H1 (cell line): ENCODE measurements around the gene SCN3A. TPM values are rescaled to one million over a fixed set of nuclear protein-coding genes. Genes with fewer than 3 reads are reported as not detected.

Experiments
- CTCF ChIA-PET: fragments of 300-600 bp; sonication (Branson Sonifier 250); formaldehyde crosslinking; loops from one replicate; lab custom pipeline; 2021; ENCODE audit not compliant: partially characterized antibody; lab: Charles Lee
- POLR2A ChIA-PET: fragments of 300-600 bp; sonication (Branson Sonifier 250); formaldehyde crosslinking; loops from one replicate; lab custom pipeline; 2021; ENCODE audit warnings: inconsistent platforms; ENCODE audit not compliant: partially characterized antibody; lab: Charles Lee
- DNase-seq, 2 experiments: peaks; one replicate each; pipeline versions ENCODE4 v3.0.0 to v3.0.0-alpha.2; 2010 to 2022; ENCODE audit warnings: low spot score in 2 of 2, low read depth in 1 of 2, mixed read lengths in 1 of 2
- FAIRE-seq: peaks from 2 replicates; lab custom pipeline; 2011; peaks lifted over from hg19 to GRCh38; lab: Jason Lieb, UNC
- H2AFZ ChIP-seq: 2 replicates; pipeline ENCODE4 v1.8.1; 2012; ENCODE audit warnings: low read length, inconsistent platforms
- H2AK5ac ChIP-seq: 2 replicates; pipeline ENCODE4 v1.6.1; 2013; ENCODE audit warnings: low read depth, low read length
- H2BK120ac ChIP-seq: replicated peaks from 2 replicates; pipeline ENCODE3; 2013; ENCODE audit warnings: low read depth, low read length, inconsistent platforms
- H2BK12ac ChIP-seq: 2 replicates; pipeline ENCODE4 v1.6.1; 2013; ENCODE audit warnings: low read depth, low read length
- H2BK15ac ChIP-seq: 2 replicates; pipeline ENCODE4 v1.6.1; 2013; ENCODE audit warnings: low read length
- H2BK20ac ChIP-seq: 2 replicates; pipeline ENCODE4 v1.6.1; 2013; ENCODE audit warnings: low read length
- H2BK5ac ChIP-seq: 2 replicates; pipeline ENCODE4 v1.6.1; 2013; ENCODE audit warnings: low read depth, low read length
- H3K14ac ChIP-seq: 2 replicates; pipeline ENCODE4 v1.6.1; 2013; ENCODE audit warnings: inconsistent platforms; ENCODE audit not compliant: insufficient read length
- H3K18ac ChIP-seq: 2 replicates; pipeline ENCODE4 v1.6.1; 2013; ENCODE audit warnings: low read length; ENCODE audit errors: extremely low read depth
- H3K23ac ChIP-seq: 2 replicates; pipeline ENCODE4 v1.6.1; 2013; ENCODE audit warnings: inconsistent platforms; ENCODE audit not compliant: insufficient read length
- H3K23me2 ChIP-seq: 2 replicates; pipeline ENCODE4 v1.6.1; 2013; ENCODE audit warnings: low read depth, low read length
- H3K27ac ChIP-seq: 2 replicates; pipeline ENCODE4 v1.6.1; 2011; ENCODE audit warnings: low read depth, low read length, inconsistent platforms
- H3K27me3 ChIP-seq, 4 experiments: replicated peaks in 1 of 4; 1 replicate in 1 of 4; 2 replicates in 3 of 4; pipeline versions ENCODE4 v1.6.1 to v1.8.1; 2011 to 2013; ENCODE audit warnings: low read length in 3 of 4, mild to moderate bottlenecking in 3 of 4, inconsistent platforms in 2 of 4, mixed read lengths in 2 of 4, moderate library complexity in 1 of 4; ENCODE audit not compliant: control insufficient read depth in 3 of 4, insufficient read depth in 3 of 4; ENCODE audit errors: extremely low read depth in 1 of 4
- H3K36me3 ChIP-seq, 4 experiments: 2 replicates each; pipeline versions ENCODE4 v1.6.1 to v1.8.1; 2011 to 2013; ENCODE audit warnings: mild to moderate bottlenecking in 4 of 4, low read length in 3 of 4, moderate library complexity in 2 of 4, control low read depth in 1 of 4, inconsistent platforms in 1 of 4; ENCODE audit not compliant: insufficient read depth in 4 of 4, control insufficient read depth in 2 of 4
- H3K4ac ChIP-seq: replicated peaks from 2 replicates; pipeline ENCODE3; 2013; ENCODE audit warnings: low read length, low read depth, mixed read lengths, inconsistent platforms; ENCODE audit not compliant: insufficient read length
- H3K4me1 ChIP-seq, 4 experiments: replicated peaks in 1 of 4; 1 replicate in 1 of 4; 2 replicates in 3 of 4; pipeline versions ENCODE4 v1.6.1 to v1.8.1; 2011 to 2013; ENCODE audit warnings: low read length in 3 of 4, inconsistent platforms in 2 of 4, mixed read lengths in 1 of 4; ENCODE audit not compliant: insufficient read depth in 4 of 4, control insufficient read depth in 3 of 4
- H3K4me2 ChIP-seq, 2 experiments: 2 replicates each; pipeline versions ENCODE4 v1.6.1 to v1.8.1; 2011 to 2013; ENCODE audit warnings: low read depth in 2 of 2, low read length in 2 of 2, control low read depth in 1 of 2, inconsistent platforms in 1 of 2, mild to moderate bottlenecking in 1 of 2; ENCODE audit not compliant: insufficient read depth in 1 of 2
- H3K4me3 ChIP-seq, 4 experiments: fragments of 200-600, 300-600 bp in 1 of 4; sonication (generic), shearing (Covaris generic), sonication (Bioruptor Twin) in 1 of 4; 2 replicates each; pipeline versions ENCODE4 v1.5.1 to v1.8.1; 2011 to 2016; ENCODE audit warnings: low read length in 4 of 4, low read depth in 3 of 4, control low read depth in 2 of 4, inconsistent platforms in 2 of 4, mild to moderate bottlenecking in 2 of 4, mixed read lengths in 1 of 4, moderate library complexity in 1 of 4; ENCODE audit not compliant: insufficient read depth in 2 of 4; ENCODE audit errors: extremely low read depth in 1 of 4
- H3K56ac ChIP-seq: replicated peaks from 2 replicates; pipeline ENCODE3; 2013; ENCODE audit warnings: low read depth, mild to moderate bottlenecking, mixed read lengths, low read length, inconsistent platforms; ENCODE audit not compliant: insufficient read length
- H3K79me1 ChIP-seq: 2 replicates; pipeline ENCODE4 v1.6.1; 2013; ENCODE audit warnings: low read depth, low read length, control low read depth
- H3K79me2 ChIP-seq, 2 experiments: 2 replicates each; pipeline versions ENCODE4 v1.6.1 to v1.8.1; 2012 to 2013; ENCODE audit warnings: low read length in 2 of 2, mild to moderate bottlenecking in 2 of 2, inconsistent platforms in 1 of 2; ENCODE audit not compliant: insufficient read depth in 2 of 2, control insufficient read depth in 1 of 2
- H3K9ac ChIP-seq, 4 experiments: replicated peaks in 1 of 4; 1 replicate in 1 of 4; 2 replicates in 3 of 4; pipeline versions ENCODE4 v1.6.1 to v1.8.1; 2011 to 2013; ENCODE audit warnings: low read depth in 3 of 4, low read length in 3 of 4, control low read depth in 2 of 4, mild to moderate bottlenecking in 2 of 4, moderate library complexity in 2 of 4, inconsistent platforms in 1 of 4; ENCODE audit errors: extremely low read depth in 1 of 4
- H3K9me3 ChIP-seq, 2 experiments: 2 replicates each; pipeline versions ENCODE4 v1.6.1 to v1.8.1; 2012 to 2013; ENCODE audit warnings: mild to moderate bottlenecking in 2 of 2, moderate library complexity in 2 of 2, control low read depth in 1 of 2, inconsistent platforms in 1 of 2, low read depth in 1 of 2, low read length in 1 of 2, mixed read lengths in 1 of 2; ENCODE audit not compliant: insufficient read depth in 2 of 2
- H4K20me1 ChIP-seq, 2 experiments: replicated peaks in 1 of 2; 2 replicates each; pipeline versions ENCODE3 to v1.8.1; 2011 to 2013; ENCODE audit warnings: inconsistent platforms in 2 of 2, low read length in 2 of 2, mild to moderate bottlenecking in 1 of 2; ENCODE audit not compliant: insufficient read depth in 2 of 2, control insufficient read depth in 1 of 2
- H4K5ac ChIP-seq: 2 replicates; pipeline ENCODE4 v1.6.1; 2013; ENCODE audit warnings: low read length, low read depth, mixed read lengths, inconsistent platforms; ENCODE audit not compliant: insufficient read length
- H4K8ac ChIP-seq: 2 replicates; pipeline ENCODE4 v1.8.0; 2013; ENCODE audit warnings: mild to moderate bottlenecking, moderate library complexity, low read length, inconsistent platforms; ENCODE audit not compliant: insufficient read depth; ENCODE audit errors: extremely low read depth
- H4K91ac ChIP-seq: replicated peaks from 2 replicates; pipeline ENCODE3; 2013; ENCODE audit warnings: low read length, mixed read lengths, inconsistent platforms; ENCODE audit not compliant: insufficient read length
- CEBPB ChIP-seq: IDR thresholded peaks from 2 replicates; pipeline ENCODE4 v1.6.1; 2012; ENCODE audit warnings: low read depth, low read length
- NRF1 ChIP-seq: IDR thresholded peaks from 2 replicates; pipeline ENCODE4 v1.6.1; 2011; ENCODE audit warnings: mild to moderate bottlenecking, low read depth, low read length, improper control_type of control experiment
- RAD21 ChIP-seq, 2 experiments: IDR thresholded peaks in 1 of 2; conservative IDR thresholded peaks in 1 of 2; 2 replicates each; pipeline ENCODE4 v1.6.1; 2011; ENCODE audit warnings: low read depth in 2 of 2, low read length in 2 of 2, improper control_type of control experiment in 1 of 2, inconsistent platforms in 1 of 2, mild to moderate bottlenecking in 1 of 2, moderate library complexity in 1 of 2
- RXRA ChIP-seq: IDR thresholded peaks from 2 replicates; pipeline ENCODE4 v1.6.1; 2011; ENCODE audit warnings: low read depth, mild to moderate bottlenecking, low read length, moderate library complexity; ENCODE audit not compliant: insufficient read depth
- USF2 ChIP-seq: IDR thresholded peaks from 2 replicates; pipeline ENCODE4 v1.6.1; 2011; ENCODE audit warnings: low read length, improper control_type of control experiment
- ZNF274 ChIP-seq: IDR thresholded peaks from 2 replicates; pipeline ENCODE4 v1.7.0; 2012; ENCODE audit warnings: low read length, borderline replicate concordance; ENCODE audit errors: extremely low read depth
- WGBS, 2 experiments: shearing (Covaris generic) in 1 of 2; methylation state at CpG; one replicate each; pipeline versions ENCODE4 v1.1.6 to v1.1.7; 2013 to 2015; ENCODE audit warnings: low lambda C conversion rate in 2 of 2, mixed read lengths in 2 of 2, inconsistent platforms in 1 of 2, low coverage in 1 of 2, missing lambda C conversion rate in 1 of 2; ENCODE audit not compliant: insufficient replicate concordance in 2 of 2, insufficient coverage in 1 of 2, insufficient read length in 1 of 2; ENCODE audit errors: extremely low coverage in 1 of 2, missing lambda C conversion rate in 1 of 2; 5-methylcytosine and 5-hydroxymethylcytosine counted together
- polyA plus RNA-seq, 7 experiments: library from polyadenylated mRNA; depleted of rRNA in 3 of 7; stranded (reverse) in 5 of 7; unstranded in 2 of 7; fragments of >200 nt in 5 of 7; fragments of 200-250 nt in 2 of 7; gene quantifications; 1 replicate in 5 of 7; 2 replicates in 1 of 7; 4 replicates in 1 of 7; pipeline versions ENCODE4 v1.2.1 to v1.2.3, GENCODE V29; 2011 to 2013; ENCODE audit warnings: missing spikeins in 2 of 7, mixed read lengths in 2 of 7
- total RNA-seq: library from RNA; stranded (reverse); fragmentation: NEBNext Ultra II Directional; extraction: Animal tissue kit (Norgen Biotek cat#: 25700); gene quantifications from 2 replicates; pipeline ENCODE4 v1.2.1, GENCODE V29; 2021

Gene SCN3A
- total and polyA plus RNA-seq, 2 of the 8 experiments (the other 6 are each of a cell fraction or from before 2014, with no cell fraction given), result 0.02 TPM; not detected in 1

GRCh38 chr2:165149439-165149838 is 54.4 kb downstream of the SCN3A start:
- Histone ChIP-seq H3K79me2 (no peaks in the 10 kb centered on the region), H2BK20ac (no peak overlapping the region), H2AK5ac (no peak overlapping the region), H3K4me3 (no peak overlapping the region), H3K4ac (no peak overlapping the region), H2BK12ac (no peak overlapping the region), H4K20me1 (no peaks in the 10 kb centered on the region), H3K23me2 (no peaks in the 10 kb centered on the region), H4K8ac (no peak overlapping the region), H3K79me1 (no peaks in the 10 kb centered on the region), H3K27ac (no peak overlapping the region), H3K56ac (no peak overlapping the region), H3K18ac (no peak overlapping the region)
- ChIA-PET POLR2A (no interaction called here), CTCF (interaction anchor here (1.4 kb wide), 1 partner anchor 8 kb away, joined by 4 read pairs; no protein-coding TSS in a partner anchor)
- 92% methylated on average over 5 of the region's 5 CpGs; no CpG with 5 or more reads in 1 of the 2 experiments for WGBS, 2 experiments
- DNase-seq, result no peak
- TF ChIP-seq RAD21 (IDR thresholded peaks at IDR 0.05 in 1 of 2, conservative IDR thresholded peaks at IDR 0.05 in 1 of 2; ENCODE audit: low read depth in 2 of 2, low read length in 2 of 2) (no peak), NRF1 (no peak), ZNF274 (no peak), CEBPB (no peak), RXRA (no peak), USF2 (no peak)
- TF ChIP-seq, all 59 proteins: peak for 0
- Histone ChIP-seq H3K23ac (no peak overlapping the region), H3K9ac (no peak overlapping the region), H2BK15ac (no peak overlapping the region), H3K4me2 (no peak overlapping the region), H2AFZ (no peak overlapping the region), H3K36me3 (no peaks in the 10 kb centered on the region), H3K9me3 (no peaks in the 10 kb centered on the region), H4K91ac (no peak overlapping the region), H3K4me1 (no peaks in the 10 kb centered on the region), H2BK120ac (no peak overlapping the region), H2BK5ac (no peak overlapping the region), H4K5ac (no peak overlapping the region), H3K27me3 (no peaks in the 10 kb centered on the region), H3K14ac (no peak overlapping the region)
- no peak for FAIRE-seq
